Transverse colon (tissue), 4 donors: Measurements from ENCODE around the gene TNFRSF17. TPM values are rescaled to one million over a fixed set of nuclear protein-coding genes. Genes with fewer than 3 reads are reported as not detected.

ENCODE experiments used
- DNase-seq: peaks from one replicate; pipeline ENCODE4 v3.0.0-alpha.2; 2019
- H3K27ac ChIP-seq, 4 donors: fragments of 200-600 bp; sonication (generic); 2 replicates each; pipeline ENCODE4 v1.5.1; 2016 to 2018; ENCODE audit warnings: inconsistent platforms in 4 of 4
- H3K27me3 ChIP-seq: fragments of 200-600 bp; sonication (generic); 2 replicates; pipeline ENCODE4 v1.5.1; 2017; ENCODE audit warnings: inconsistent platforms
- H3K36me3 ChIP-seq, 4 donors: fragments of 200-600 bp; sonication (generic); 2 replicates each; pipeline ENCODE4 v1.5.1; 2017 to 2019; ENCODE audit warnings: inconsistent platforms in 4 of 4
- H3K4me1 ChIP-seq, 4 donors: fragments of 200-600 bp; sonication (generic); 2 replicates each; pipeline ENCODE4 v1.5.1; 2017 to 2020; ENCODE audit warnings: inconsistent platforms in 4 of 4
- H3K4me3 ChIP-seq, 4 donors: fragments of 200-600 bp; sonication (generic); 1 replicate in 1 of 4; 2 replicates in 3 of 4; pipeline versions ENCODE4 v1.5.1 to v1.6.1; 2017 to 2019; ENCODE audit warnings: inconsistent platforms in 4 of 4
- H3K9me3 ChIP-seq, 2 donors: fragments of 200-600 bp; sonication (generic); 2 replicates each; pipeline ENCODE4 v1.5.1; 2017 to 2019; ENCODE audit warnings: inconsistent platforms in 2 of 2
- EP300 ChIP-seq: sonication (generic); formaldehyde crosslinking; IDR thresholded peaks from one replicate; pipeline ENCODE4 v1.6.1; 2017; ENCODE audit warnings: antibody characterized with exemption, low read depth
- POLR2A ChIP-seq: fragments of 450-650 bp; IDR thresholded peaks from one replicate; pipeline ENCODE4 v1.6.1; 2016; ENCODE audit warnings: antibody characterized with exemption, mild to moderate bottlenecking, moderate library complexity
- POLR2AphosphoS5 ChIP-seq, 3 donors: sonication (generic); formaldehyde crosslinking; IDR thresholded peaks; one replicate each; pipeline ENCODE4 v1.6.1; 2016; ENCODE audit warnings: antibody characterized with exemption in 3 of 3
- WGBS, 2 donors: methylation state at CpG; one replicate each; pipeline ENCODE4 v1.1.5; 2018; ENCODE audit warnings: low coverage in 1 of 2; 5-methylcytosine and 5-hydroxymethylcytosine counted together
- in situ Hi-C, 4 donors: fragments of 200-750 bp; cut with MboI; loops; one replicate each; pipeline versions ENCODE4 v1.15.0 to v1.15.1; 2017; ENCODE audit warnings: low sequenced_read_pairs in 3 of 4, low pct_ligation_motif_present in 1 of 4, low pct_unique_long_range_greater_than_20kb in 1 of 4
- intact Hi-C: fragments of 100-400 bp; cut with DNase I; formaldehyde crosslinking; loops from one replicate; pipeline ENCODE4 v1.15.1; 2023; ENCODE audit warnings: low total_unique reads
- total RNA-seq, 4 donors: library from RNA; depleted of rRNA; stranded (reverse); fragments of >200 nt; gene quantifications; one replicate each; pipeline ENCODE4 v1.1.0, GENCODE V29; 2016
- TF ChIP-seq, protein P1 (sequence below), 5 experiments: fragments of 200-600 bp in 3 of 5; fragments of 450-650 bp in 2 of 5; sonication (generic) in 3 of 5; IDR thresholded peaks; 1 replicate in 2 of 5; 2 replicates in 3 of 5; pipeline ENCODE4 v1.5.1; 2016 to 2017; ENCODE audit warnings: antibody characterized with exemption in 5 of 5, inconsistent platforms in 3 of 5, mild to moderate bottlenecking in 2 of 5, moderate library complexity in 1 of 5

Gene TNFRSF17
- total RNA-seq, 4 donors from 2014 or later, result 1.2 to 6.0 TPM; not detected in 2

DNA sequence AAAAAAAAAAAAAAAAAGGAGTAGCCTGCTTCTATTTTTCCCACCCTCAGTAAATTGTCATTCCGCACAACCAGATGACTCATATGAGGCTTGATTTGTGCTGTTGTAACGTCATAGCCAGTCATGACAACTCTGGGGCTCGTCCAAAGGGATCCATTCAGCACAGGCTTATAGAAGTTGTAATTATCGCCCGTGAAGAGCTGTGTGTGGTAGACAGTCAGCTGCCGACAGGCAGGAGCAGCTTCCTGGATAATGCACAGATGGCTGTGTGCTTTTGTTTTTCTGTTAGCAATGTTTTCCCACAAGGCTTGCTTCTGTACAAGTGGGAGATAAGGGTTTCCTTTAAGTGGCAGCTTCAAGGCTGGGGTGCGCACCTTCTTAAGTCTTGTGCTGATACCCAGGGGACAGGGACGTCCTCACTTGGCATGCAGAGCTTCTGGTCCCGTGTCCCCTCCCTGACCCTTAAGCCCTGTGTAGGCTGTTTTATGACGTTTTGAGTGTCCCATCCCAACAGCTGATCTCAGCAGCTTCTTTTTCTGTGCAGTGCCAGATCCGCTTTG, 37.5 kb downstream of the TNFRSF17 start:
- no peak for DNase-seq
- Histone ChIP-seq H3K27ac (no peak overlapping the region), H3K4me1 (no peaks in the 10 kb centered on the region), H3K27me3 (no peaks in the 10 kb centered on the region), H3K4me3 (no peak overlapping the region), H3K9me3 (no peaks in the 10 kb centered on the region), H3K36me3 (no peaks in the 10 kb centered on the region)
- 65 to 75% methylated on average over 3 to 11 of the region's 11 CpGs for WGBS, 2 donors
- in situ Hi-C loops (no loop called here), intact Hi-C loops (no loop called here)
- no peak for TF ChIP-seq POLR2AphosphoS5 (IDR thresholded peaks at IDR 0.05)
- no peak for TF ChIP-seq EP300
- TF ChIP-seq POLR2A, result no peak
- TF ChIP-seq, protein P1, sequence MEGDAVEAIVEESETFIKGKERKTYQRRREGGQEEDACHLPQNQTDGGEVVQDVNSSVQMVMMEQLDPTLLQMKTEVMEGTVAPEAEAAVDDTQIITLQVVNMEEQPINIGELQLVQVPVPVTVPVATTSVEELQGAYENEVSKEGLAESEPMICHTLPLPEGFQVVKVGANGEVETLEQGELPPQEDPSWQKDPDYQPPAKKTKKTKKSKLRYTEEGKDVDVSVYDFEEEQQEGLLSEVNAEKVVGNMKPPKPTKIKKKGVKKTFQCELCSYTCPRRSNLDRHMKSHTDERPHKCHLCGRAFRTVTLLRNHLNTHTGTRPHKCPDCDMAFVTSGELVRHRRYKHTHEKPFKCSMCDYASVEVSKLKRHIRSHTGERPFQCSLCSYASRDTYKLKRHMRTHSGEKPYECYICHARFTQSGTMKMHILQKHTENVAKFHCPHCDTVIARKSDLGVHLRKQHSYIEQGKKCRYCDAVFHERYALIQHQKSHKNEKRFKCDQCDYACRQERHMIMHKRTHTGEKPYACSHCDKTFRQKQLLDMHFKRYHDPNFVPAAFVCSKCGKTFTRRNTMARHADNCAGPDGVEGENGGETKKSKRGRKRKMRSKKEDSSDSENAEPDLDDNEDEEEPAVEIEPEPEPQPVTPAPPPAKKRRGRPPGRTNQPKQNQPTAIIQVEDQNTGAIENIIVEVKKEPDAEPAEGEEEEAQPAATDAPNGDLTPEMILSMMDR (IDR thresholded peaks at IDR 0.05), result no peak

DNA sequence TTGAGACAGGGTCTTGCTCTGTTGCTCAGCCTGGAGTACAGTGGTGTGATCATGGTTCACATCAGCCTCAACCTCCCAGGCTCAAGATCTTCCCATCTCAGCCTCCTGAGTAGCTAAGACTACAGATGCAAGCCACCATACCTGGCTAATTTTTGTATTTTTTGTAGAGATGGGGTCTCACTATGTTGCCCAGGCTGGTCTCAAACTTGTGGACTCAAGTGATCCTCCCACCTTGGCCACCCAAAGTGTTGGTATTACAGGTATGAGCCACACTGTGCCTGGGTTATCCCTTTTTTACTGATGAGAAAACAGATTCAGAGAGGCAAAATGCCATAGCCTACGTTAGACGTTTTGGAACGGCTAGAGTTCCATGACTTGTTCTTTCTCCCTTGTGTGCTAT, 41.6 kb downstream of the TNFRSF17 start:
- no peak overlapping the region for H3K4me3 ChIP-seq
- in situ Hi-C loops, result no loop called here
- 96% methylated on average over 3 of the region's 3 CpGs for WGBS, 2 donors
- TF ChIP-seq POLR2AphosphoS5 (IDR thresholded peaks at IDR 0.05) (no peak), EP300 (no peak), POLR2A (no peak)
- TF ChIP-seq, protein P1 (IDR thresholded peaks at IDR 0.05), result no peak
- no peaks in the 10 kb centered on the region for H3K4me1 ChIP-seq
- H3K36me3 ChIP-seq, result no peaks in the 10 kb centered on the region
- DNase-seq, result no peak
- H3K9me3 ChIP-seq, result no peaks in the 10 kb centered on the region
- no peaks in the 10 kb centered on the region for H3K27me3 ChIP-seq
- no peak overlapping the region for H3K27ac ChIP-seq
- intact Hi-C loops, result no loop called here

DNA sequence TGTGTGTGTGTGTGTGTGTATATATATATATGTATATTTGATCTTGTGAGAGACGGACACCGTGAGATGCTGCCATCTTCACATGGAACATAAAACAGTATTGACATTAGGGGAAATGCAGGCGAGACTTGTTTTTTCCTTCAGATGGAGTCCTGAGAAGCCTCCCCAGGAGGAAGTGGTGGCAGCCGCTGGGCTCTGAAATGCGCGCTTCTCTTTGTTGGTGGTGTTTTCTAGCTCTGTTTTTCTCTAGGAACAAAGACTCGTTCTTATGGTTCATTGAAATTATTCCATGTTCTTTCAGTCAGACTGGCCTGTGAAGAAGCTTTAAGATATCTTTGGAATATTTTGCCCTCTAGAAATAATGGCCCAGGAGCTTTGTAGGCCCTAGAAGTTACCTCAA, 44.5 kb downstream of the TNFRSF17 start:
- WGBS, 2 donors, result 59 to 80% methylated on average over 2 to 7 of the region's 7 CpGs
- in situ Hi-C loops (no loop called here), intact Hi-C loops (no loop called here)
- TF ChIP-seq POLR2A (no peak), POLR2AphosphoS5 (IDR thresholded peaks at IDR 0.05) (no peak), EP300 (no peak)
- TF ChIP-seq, protein P1 (IDR thresholded peaks at IDR 0.05), result no peak
- H3K9me3 ChIP-seq, result no peaks in the 10 kb centered on the region
- H3K27me3 ChIP-seq, result no peaks in the 10 kb centered on the region
- H3K4me3 ChIP-seq, result no peak overlapping the region
- peak overlapping the region in 1 of 4 donors; percentile 48 for H3K27ac ChIP-seq
- H3K36me3 ChIP-seq, result no peaks in the 10 kb centered on the region
- no peak for DNase-seq
- H3K4me1 ChIP-seq, result no peaks in the 10 kb centered on the region

- Histone ChIP-seq H3K4me1 (no peaks in the 10 kb centered on the region), H3K9me3 (no peaks in the 10 kb centered on the region), H3K4me3 (no peak overlapping the region), H3K36me3 (no peaks in the 10 kb centered on the region), H3K27me3 (no peaks in the 10 kb centered on the region), H3K27ac (peak overlapping the region in 2 of 4 donors; percentile 41 to 48)
- 91 to 100% methylated on average over 1 to 2 of the region's 2 CpGs for WGBS, 2 donors
- in situ Hi-C loops (no loop called here), intact Hi-C loops (no loop called here)
- TF ChIP-seq, protein P1 (IDR thresholded peaks at IDR 0.05), result no peak
- TF ChIP-seq EP300, result no peak
- TF ChIP-seq POLR2AphosphoS5 (IDR thresholded peaks at IDR 0.05), result no peak
- no peak for TF ChIP-seq POLR2A
- DNase-seq, result no peak
Measured at GRCh38 chr16:12009922-12010321, 44.9 kb downstream of the TNFRSF17 start.
